GM12864 (cell line): Measurements from ENCODE around the gene ZBTB7A.
"Not testable (repeated sequence)": the region's sequence is repeated elsewhere in the genome, so short reads cannot be mapped to it uniquely, and the experiment has no call there.

Experiments
- DNase-seq: peaks from one replicate; pipeline ENCODE4 v3.0.0-alpha.2; 2011; ENCODE audit warnings: low read depth
- H3K4me3 ChIP-seq: 2 replicates; pipeline ENCODE4 v1.5.1; 2011; ENCODE audit warnings: mild to moderate bottlenecking, low read depth, low read length, control low read depth
- CTCF ChIP-seq: IDR thresholded peaks from 2 replicates; pipeline ENCODE4 v1.5.1; 2011; ENCODE audit warnings: low read depth, mild to moderate bottlenecking, moderate library complexity, low read length, control low read depth, inconsistent platforms; ENCODE audit errors: missing control alignments

ZBTB7A gene

GRCh38 chr19:4007836-4008539, 58.7 kb downstream of the ZBTB7A start:
- no peak for DNase-seq
- H3K4me3 ChIP-seq: peak overlapping the region; percentile 97
- TF ChIP-seq CTCF: no peak

- H3K4me3 ChIP-seq: peak within 1 kb of the TSS; percentile 97
- TF ChIP-seq CTCF: no peak
- DNase-seq: peak; percentile 84
These were observed 59.5 kb downstream of the ZBTB7A start, which contains the start of gene PIAS4 for GRCh38 chr19:4007021-4007835. TSS of gene PIAS4 (plus strand) at chr19:4007736. CDS start at chr19:4007761, 25 bp downstream.

DNA sequence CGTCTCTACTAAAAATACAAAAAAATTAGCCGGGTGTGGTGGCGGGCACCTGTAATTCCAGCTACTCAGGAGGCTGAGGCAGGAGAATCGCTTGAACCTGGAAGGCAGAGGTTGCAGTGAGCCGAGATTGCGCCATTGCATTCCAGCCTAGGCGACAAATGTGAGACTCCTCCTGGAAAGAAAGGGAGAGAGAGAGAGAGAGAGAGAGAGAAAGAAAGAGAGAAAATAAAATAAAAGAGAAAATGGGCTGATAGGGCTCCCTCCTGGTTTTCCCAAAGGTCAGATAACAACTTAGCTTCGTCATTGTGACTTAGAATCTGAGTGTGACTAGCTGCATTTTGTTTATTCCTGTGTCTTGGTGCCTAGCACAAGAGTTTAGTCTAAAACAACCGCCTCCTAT, 61.3 kb downstream of the ZBTB7A start:
- H3K4me3 ChIP-seq, DNase-seq: not testable (repeated sequence)

GRCh38 chr19:4000798-4001197, 65.9 kb downstream of the ZBTB7A start:
- not testable (repeated sequence) for H3K4me3 ChIP-seq, DNase-seq

GRCh38 chr19:3998667-3999412, 67.9 kb downstream of the ZBTB7A start:
- DNase-seq, H3K4me3 ChIP-seq: not testable (repeated sequence)

DNA sequence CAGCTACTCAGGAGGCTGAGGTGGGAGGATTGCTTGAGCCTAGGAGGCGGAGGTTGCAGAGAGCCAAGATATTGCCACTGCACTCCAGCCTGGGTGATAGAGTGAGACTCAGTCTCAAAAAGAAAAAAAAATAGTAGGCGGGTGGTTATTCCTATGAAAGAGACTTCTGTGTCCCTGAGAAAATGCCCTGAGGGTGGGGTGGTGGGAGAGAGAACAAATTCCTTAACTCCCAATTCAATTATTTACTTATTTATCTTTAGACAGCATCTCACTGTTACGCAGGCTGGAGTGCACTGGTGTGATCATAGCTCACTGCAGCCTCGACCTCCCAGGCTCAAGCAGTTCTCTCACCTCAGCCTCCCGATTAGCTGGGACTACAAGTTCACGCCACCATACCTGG, 71.1 kb downstream of the ZBTB7A start:
- H3K4me3 ChIP-seq: no peak overlapping the region
- no peak for TF ChIP-seq CTCF
- DNase-seq: no peak
